ENCODE measurements around the gene NEO1. TPM values are rescaled to one million over a fixed set of nuclear protein-coding genes. Genes with fewer than 3 reads are reported as not detected.

Gene NEO1
- total and polyA plus RNA-seq, 4 donors, result 1.6 to 9.9 (median 5.8) TPM

- Histone ChIP-seq H3K4me3 (ENCODE audit: low read depth in 1 of 3, low read length in 3 of 3) (no peak overlapping the region), H3K9me3 (ENCODE audit: control insufficient read depth in 4 of 4, low read length in 3 of 4) (no peaks in the 10 kb centered on the region), H3K9ac (ENCODE audit: low read depth in 1 of 2, low read length in 2 of 2) (no peak overlapping the region), H3K36me3 (ENCODE audit: control insufficient read depth in 4 of 4, insufficient read depth in 3 of 4, low read depth in 1 of 4, low read length in 3 of 4) (no peaks in the 10 kb centered on the region), H3K27me3 (ENCODE audit: control insufficient read depth in 4 of 4, insufficient read depth in 4 of 4, low read length in 3 of 4) (no peaks in the 10 kb centered on the region), H3K27ac (ENCODE audit: low read depth in 1 of 2, low read length in 2 of 2) (no peak overlapping the region), H3K4me1 (ENCODE audit: control insufficient read depth in 4 of 4, insufficient read depth in 4 of 4, low read length in 3 of 4) (peaks cover 5 to 14% (median 5%) of the 10 kb centered on the region in 4 donors)
- no peak for DNase-seq (ENCODE audit: low spot score)
- TF ChIP-seq JUND (IDR thresholded peaks at IDR 0.05), result no peak
- no peak for TF ChIP-seq RXRA (IDR thresholded peaks at IDR 0.05)
- TF ChIP-seq MAX (IDR thresholded peaks at IDR 0.05), result no peak
- no peak for TF ChIP-seq RAD21 (IDR thresholded peaks at IDR 0.05)
- no peak for TF ChIP-seq FOXA2 (IDR thresholded peaks at IDR 0.05)
- TF ChIP-seq YY1 (IDR thresholded peaks at IDR 0.05), result no peak
- no peak for TF ChIP-seq CTCF (IDR thresholded peaks at IDR 0.05; ENCODE audit: low read depth, low read length, missing input control)
- no peak for TF ChIP-seq HNF4A (conservative IDR thresholded peaks at IDR 0.05)
- no peak for TF ChIP-seq REST (IDR thresholded peaks at IDR 0.05)
- 80% methylated on average over 1 of the region's 1 CpG for WGBS
Measured at GRCh38 chr15:73143763-73144155, 91.5 kb downstream of the NEO1 start.

- Histone ChIP-seq H3K9ac (ENCODE audit: low read depth in 1 of 2, low read length in 2 of 2) (no peak overlapping the region), H3K27me3 (ENCODE audit: control insufficient read depth in 4 of 4, insufficient read depth in 4 of 4, low read length in 3 of 4) (no peaks in the 10 kb centered on the region), H3K4me1 (ENCODE audit: control insufficient read depth in 4 of 4, insufficient read depth in 4 of 4, low read length in 3 of 4) (peaks cover 5 to 14% (median 5%) of the 10 kb centered on the region in 4 donors), H3K4me3 (ENCODE audit: low read depth in 1 of 3, low read length in 3 of 3) (no peak overlapping the region), H3K9me3 (ENCODE audit: control insufficient read depth in 4 of 4, low read length in 3 of 4) (no peaks in the 10 kb centered on the region), H3K27ac (ENCODE audit: low read depth in 1 of 2, low read length in 2 of 2) (no peak overlapping the region), H3K36me3 (ENCODE audit: control insufficient read depth in 4 of 4, insufficient read depth in 3 of 4, low read depth in 1 of 4, low read length in 3 of 4) (no peaks in the 10 kb centered on the region)
- no peak for DNase-seq (ENCODE audit: low spot score)
- TF ChIP-seq CTCF (IDR thresholded peaks at IDR 0.05; ENCODE audit: low read depth, low read length, missing input control), result no peak
- no peak for TF ChIP-seq GABPA (IDR thresholded peaks at IDR 0.05 in 1 of 2, conservative IDR thresholded peaks at IDR 0.05 in 1 of 2)
- no peak for TF ChIP-seq ZBTB33 (IDR thresholded peaks at IDR 0.05)
- no peak for TF ChIP-seq HNF4G (IDR thresholded peaks at IDR 0.05)
- TF ChIP-seq MAX (IDR thresholded peaks at IDR 0.05), result no peak
- no peak for TF ChIP-seq FOXA2 (IDR thresholded peaks at IDR 0.05)
- no peak for TF ChIP-seq RAD21 (IDR thresholded peaks at IDR 0.05)
- no peak for TF ChIP-seq JUND (IDR thresholded peaks at IDR 0.05)
- no peak for TF ChIP-seq TAF1 (conservative IDR thresholded peaks at IDR 0.05)
- no peak for TF ChIP-seq FOXA1 (IDR thresholded peaks at IDR 0.05)
- TF ChIP-seq NR2F2 (IDR thresholded peaks at IDR 0.05), result no peak
- no peak for TF ChIP-seq REST (IDR thresholded peaks at IDR 0.05)
- no peak for TF ChIP-seq ATF3 (IDR thresholded peaks at IDR 0.05)
- TF ChIP-seq EGR1 (IDR thresholded peaks at IDR 0.05; ENCODE audit: low read depth in 2 of 2), result no peak
- TF ChIP-seq SP1 (IDR thresholded peaks at IDR 0.05), result no peak
- TF ChIP-seq HNF4A (conservative IDR thresholded peaks at IDR 0.05), result no peak
- TF ChIP-seq YY1 (IDR thresholded peaks at IDR 0.05), result no peak
- TF ChIP-seq RXRA (IDR thresholded peaks at IDR 0.05), result no peak
Measured at GRCh38 chr15:73146419-73146818, 94.2 kb downstream of the NEO1 start.
